Trophoblast cell (in vitro differentiated cells and primary cell): ENCODE results near the gene CENPT.

ENCODE experiments used
- DNase-seq, 2 donors: peaks; one replicate each; pipeline ENCODE4 v3.0.0-alpha.2; 2016
- H2AFZ ChIP-seq: 2 replicates; pipeline ENCODE4 v1.6.1; 2013; ENCODE audit warnings: low read length, moderate library complexity, mild to moderate bottlenecking; ENCODE audit not compliant: insufficient read depth, poor library complexity
- H2AK5ac ChIP-seq: 2 replicates; pipeline ENCODE4 v1.6.1; 2013; ENCODE audit warnings: mild to moderate bottlenecking, low read length
- H2BK120ac ChIP-seq: 2 replicates; pipeline ENCODE4 v1.6.1; 2013; ENCODE audit warnings: low read length, mild to moderate bottlenecking, moderate library complexity; ENCODE audit not compliant: insufficient read depth, poor library complexity
- H2BK12ac ChIP-seq: 2 replicates; pipeline ENCODE4 v1.6.1; 2013; ENCODE audit warnings: mild to moderate bottlenecking, low read length, moderate library complexity
- H2BK5ac ChIP-seq: 2 replicates; pipeline ENCODE4 v1.6.1; 2013; ENCODE audit warnings: low read length, low read depth, moderate library complexity, mild to moderate bottlenecking; ENCODE audit not compliant: poor library complexity
- H3K14ac ChIP-seq: 2 replicates; pipeline ENCODE4 v1.6.1; 2013; ENCODE audit warnings: mild to moderate bottlenecking, low read length
- H3K18ac ChIP-seq: 2 replicates; pipeline ENCODE4 v1.6.1; 2013; ENCODE audit warnings: mild to moderate bottlenecking, low read length
- H3K23ac ChIP-seq: 2 replicates; pipeline ENCODE4 v1.6.1; 2013; ENCODE audit warnings: low read length
- H3K27ac ChIP-seq: 2 replicates; pipeline ENCODE4 v1.5.1; 2013; ENCODE audit warnings: low read depth, mild to moderate bottlenecking, inconsistent platforms, low read length, moderate library complexity
- H3K27me3 ChIP-seq: 2 replicates; pipeline ENCODE4 v1.6.1; 2013; ENCODE audit warnings: inconsistent platforms, mild to moderate bottlenecking, low read length, moderate library complexity; ENCODE audit not compliant: insufficient read depth
- H3K36me3 ChIP-seq, 2 experiments: 1 replicate in 1 of 2; 2 replicates in 1 of 2; pipeline ENCODE4 v1.6.1; 2013; ENCODE audit warnings: low read length in 2 of 2, mild to moderate bottlenecking in 2 of 2, moderate library complexity in 1 of 2; ENCODE audit not compliant: insufficient read depth in 2 of 2, control insufficient read depth in 1 of 2
- H3K4ac ChIP-seq: 2 replicates; pipeline ENCODE4 v1.6.1; 2013; ENCODE audit warnings: low read depth, mild to moderate bottlenecking, low read length, moderate library complexity
- H3K4me1 ChIP-seq, 2 experiments: 1 replicate in 1 of 2; 2 replicates in 1 of 2; pipeline ENCODE4 v1.6.1; 2013; ENCODE audit warnings: low read length in 2 of 2, mild to moderate bottlenecking in 2 of 2, moderate library complexity in 1 of 2; ENCODE audit not compliant: insufficient read depth in 2 of 2, control insufficient read depth in 1 of 2
- H3K4me2 ChIP-seq: 2 replicates; pipeline ENCODE4 v1.6.1; 2013; ENCODE audit warnings: inconsistent platforms, mild to moderate bottlenecking, low read length, moderate library complexity
- H3K4me3 ChIP-seq: 2 replicates; pipeline ENCODE4 v1.5.1; 2013; ENCODE audit warnings: mild to moderate bottlenecking, low read depth, low read length, inconsistent platforms
- H3K79me1 ChIP-seq: one replicate; pipeline ENCODE4 v1.6.1; 2013; ENCODE audit warnings: low read length
- H3K79me2 ChIP-seq: 2 replicates; pipeline ENCODE4 v1.6.1; 2013; ENCODE audit warnings: low read length, mild to moderate bottlenecking; ENCODE audit not compliant: control insufficient read depth, insufficient read depth, poor library complexity
- H3K9ac ChIP-seq: 2 replicates; pipeline ENCODE4 v1.6.1; 2013; ENCODE audit warnings: mild to moderate bottlenecking, low read length
- H3K9me3 ChIP-seq: 2 replicates; pipeline ENCODE4 v1.6.1; 2013; ENCODE audit warnings: low read depth, mild to moderate bottlenecking, control low read depth, inconsistent platforms, low read length; ENCODE audit not compliant: insufficient read depth
- H4K12ac ChIP-seq: 2 replicates; pipeline ENCODE4 v1.6.1; 2013; ENCODE audit warnings: low read depth, mild to moderate bottlenecking, low read length, moderate library complexity
- H4K8ac ChIP-seq: 2 replicates; pipeline ENCODE4 v1.6.1; 2013; ENCODE audit warnings: low read depth, mild to moderate bottlenecking, low read length, moderate library complexity
- H4K91ac ChIP-seq: one replicate; pipeline ENCODE4 v1.6.1; 2013; ENCODE audit warnings: low read depth, mild to moderate bottlenecking, low read length, moderate library complexity
- WGBS: extraction: QIAGEN DNeasy Blood & Tissue Kit; methylation state at CpG from one replicate; pipeline ENCODE4 v1.1.7; 2013; ENCODE audit warnings: missing lambda C conversion rate; ENCODE audit not compliant: insufficient read length, insufficient coverage; ENCODE audit errors: extremely low coverage; 5-methylcytosine and 5-hydroxymethylcytosine counted together

Gene CENPT

DNA sequence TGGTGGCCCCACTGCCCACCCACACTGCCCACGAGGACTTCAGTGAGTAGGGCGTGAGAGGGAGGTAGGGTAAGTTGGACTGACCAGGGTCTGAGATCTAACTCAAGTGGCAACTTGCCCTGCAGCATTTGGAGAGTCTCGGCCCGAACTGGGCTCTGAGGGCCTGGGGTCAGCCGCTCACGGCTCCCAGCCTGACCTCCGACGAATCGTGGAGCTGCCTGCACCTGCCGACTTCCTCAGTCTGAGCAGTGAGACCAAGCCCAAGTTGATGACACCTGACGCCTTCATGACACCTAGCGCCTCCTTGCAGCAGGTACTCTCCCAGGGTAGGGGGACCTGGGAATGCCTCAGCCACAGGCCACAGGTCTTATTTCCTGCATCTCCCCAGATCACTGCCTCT lies 32.0 kb upstream of the CENPT start:
- Histone ChIP-seq H2BK5ac (no peak overlapping the region), H2BK120ac (no peak overlapping the region), H4K8ac (no peak overlapping the region), H3K4ac (no peak overlapping the region), H2BK12ac (no peak overlapping the region), H4K12ac (no peak overlapping the region), H3K79me2 (no peaks in the 10 kb centered on the region), H3K27me3 (no peaks in the 10 kb centered on the region), H3K36me3 (peaks cover 80 to 84% of the 10 kb centered on the region in 2 experiments), H3K4me1 (peaks cover 17 to 18% of the 10 kb centered on the region in 2 experiments), H3K9me3 (peaks cover 6% of the 10 kb centered on the region), H2AK5ac (no peak overlapping the region), H3K27ac (no peak overlapping the region), H3K4me3 (no peak overlapping the region), H4K91ac (no peak overlapping the region), H3K18ac (no peak overlapping the region), H3K9ac (no peak overlapping the region), H3K23ac (no peak overlapping the region), H3K4me2 (no peak overlapping the region), H3K79me1 (no peaks in the 10 kb centered on the region), H2AFZ (no peak overlapping the region), H3K14ac (no peak overlapping the region)
- no CpG with 5 or more reads among the region's 12 CpGs for WGBS
- DNase-seq = no peak

DNA sequence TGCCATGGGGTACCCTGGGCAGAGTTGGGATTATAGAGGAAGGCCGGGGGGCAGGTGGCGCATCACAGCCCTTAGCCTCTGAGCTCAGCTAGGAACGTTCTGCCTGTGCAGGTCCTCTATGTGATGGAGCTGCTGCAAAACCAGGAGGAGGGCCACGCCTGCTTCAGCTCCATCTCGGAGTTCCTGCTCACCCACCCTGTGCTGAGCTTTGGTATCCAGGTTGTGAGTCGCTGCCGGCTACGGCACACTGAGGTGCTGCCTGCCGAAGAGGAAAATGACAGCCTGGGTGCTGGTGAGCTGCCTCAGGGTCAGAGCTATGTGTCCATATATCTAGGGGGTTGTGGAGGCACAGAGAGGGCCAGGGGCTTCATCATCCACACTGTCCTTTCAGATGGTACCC lies 31.4 kb upstream of the CENPT start:
- Histone ChIP-seq H2AK5ac (no peak overlapping the region), H3K4me2 (no peak overlapping the region), H4K91ac (no peak overlapping the region), H3K18ac (no peak overlapping the region), H3K27me3 (no peaks in the 10 kb centered on the region), H3K27ac (no peak overlapping the region), H3K9me3 (peaks cover 6% of the 10 kb centered on the region), H3K4me3 (no peak overlapping the region), H2AFZ (no peak overlapping the region), H4K12ac (no peak overlapping the region), H3K23ac (no peak overlapping the region), H3K9ac (no peak overlapping the region), H2BK12ac (no peak overlapping the region), H4K8ac (no peak overlapping the region), H2BK120ac (no peak overlapping the region), H3K79me2 (peaks cover 4% of the 10 kb centered on the region), H3K4me1 (peaks cover 17 to 19% of the 10 kb centered on the region in 2 experiments), H3K79me1 (no peaks in the 10 kb centered on the region), H3K36me3 (peaks cover 76 to 80% of the 10 kb centered on the region in 2 experiments), H2BK5ac (no peak overlapping the region), H3K4ac (no peak overlapping the region), H3K14ac (no peak overlapping the region)
- DNase-seq = no peak
- WGBS = no CpG with 5 or more reads among the region's 9 CpGs

DNA sequence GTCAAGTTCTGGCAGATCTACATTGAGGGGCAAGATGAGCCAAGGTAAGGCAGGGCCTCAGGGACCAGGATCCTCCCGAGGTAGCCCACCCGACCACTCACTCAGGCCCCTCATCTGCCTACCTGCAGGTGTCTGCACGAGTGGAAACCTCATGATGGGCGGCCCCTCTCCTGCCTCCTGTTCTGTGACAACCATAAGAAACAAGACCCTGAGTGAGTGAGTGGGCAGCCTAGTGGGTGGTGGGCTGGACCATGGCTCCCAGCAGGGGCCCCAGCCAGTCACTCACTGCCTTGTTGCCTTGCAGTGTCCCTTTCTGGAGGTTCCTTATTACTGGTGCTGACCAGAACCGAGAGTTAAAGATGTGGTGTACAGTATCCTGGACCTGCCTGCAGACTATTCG lies 30.7 kb upstream of the CENPT start:
- no CpG with 5 or more reads among the region's 6 CpGs for WGBS
- DNase-seq = no peak
- H3K4me2 ChIP-seq = no peak overlapping the region
- no peaks in the 10 kb centered on the region for H3K79me1 ChIP-seq
- no peak overlapping the region for H4K8ac ChIP-seq
- no peak overlapping the region for H3K14ac ChIP-seq
- H3K27ac ChIP-seq = no peak overlapping the region
- H2BK120ac ChIP-seq = no peak overlapping the region
- H3K4me3 ChIP-seq = no peak overlapping the region
- peaks cover 6% of the 10 kb centered on the region for H3K9me3 ChIP-seq
- H4K12ac ChIP-seq = no peak overlapping the region
- H3K4me1 ChIP-seq = peaks cover 11 to 15% of the 10 kb centered on the region in 2 experiments
- no peaks in the 10 kb centered on the region for H3K27me3 ChIP-seq
- peaks cover 71 to 76% of the 10 kb centered on the region in 2 experiments for H3K36me3 ChIP-seq
- no peak overlapping the region for H2BK12ac ChIP-seq
- H3K23ac ChIP-seq = no peak overlapping the region
- no peak overlapping the region for H4K91ac ChIP-seq
- H2AFZ ChIP-seq = no peak overlapping the region
- H3K9ac ChIP-seq = no peak overlapping the region
- H3K79me2 ChIP-seq = peaks cover 8% of the 10 kb centered on the region
- H3K18ac ChIP-seq = no peak overlapping the region
- no peak overlapping the region for H3K4ac ChIP-seq
- no peak overlapping the region for H2AK5ac ChIP-seq
- H2BK5ac ChIP-seq = no peak overlapping the region

DNA sequence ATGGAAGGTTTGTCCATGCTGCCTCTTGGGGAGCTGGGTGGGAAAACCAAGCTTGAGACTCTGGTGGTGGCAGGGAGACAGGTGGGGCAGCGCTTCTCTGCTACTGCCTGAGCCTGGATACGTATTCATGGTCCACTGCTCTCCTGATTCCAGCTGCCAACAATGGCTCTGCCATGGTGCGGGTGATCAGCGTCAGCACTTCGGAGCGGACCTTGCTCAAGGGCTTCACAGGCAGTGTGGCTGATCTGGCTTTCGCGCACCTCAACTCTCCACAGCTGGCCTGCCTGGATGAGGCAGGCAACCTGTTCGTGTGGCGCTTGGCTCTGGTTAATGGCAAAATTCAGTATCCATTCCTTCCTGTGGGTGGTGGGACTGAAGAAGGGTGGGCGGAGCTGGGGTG lies 29.6 kb upstream of the CENPT start:
- H3K23ac ChIP-seq = no peak overlapping the region
- no peak overlapping the region for H2AFZ ChIP-seq
- no peak for DNase-seq
- no peak overlapping the region for H3K27ac ChIP-seq
- peaks cover 61 to 68% of the 10 kb centered on the region in 2 experiments for H3K36me3 ChIP-seq
- no peak overlapping the region for H4K91ac ChIP-seq
- no peak overlapping the region for H3K4ac ChIP-seq
- no peaks in the 10 kb centered on the region for H3K27me3 ChIP-seq
- H2BK120ac ChIP-seq = no peak overlapping the region
- H3K9me3 ChIP-seq = peaks cover 6% of the 10 kb centered on the region
- H3K4me1 ChIP-seq = peaks cover 3 to 8% of the 10 kb centered on the region in 2 experiments
- no peak overlapping the region for H2BK5ac ChIP-seq
- H3K79me2 ChIP-seq = peaks cover 12% of the 10 kb centered on the region
- H4K8ac ChIP-seq = no peak overlapping the region
- H4K12ac ChIP-seq = no peak overlapping the region
- no peak overlapping the region for H2BK12ac ChIP-seq
- peaks cover 4% of the 10 kb centered on the region for H3K79me1 ChIP-seq
- WGBS = no CpG with 5 or more reads among the region's 11 CpGs
- H3K9ac ChIP-seq = no peak overlapping the region
- no peak overlapping the region for H3K4me2 ChIP-seq
- no peak overlapping the region for H2AK5ac ChIP-seq
- H3K14ac ChIP-seq = no peak overlapping the region
- no peak overlapping the region for H3K18ac ChIP-seq
- no peak overlapping the region for H3K4me3 ChIP-seq
